WERI-Rb-1 (cell line): ENCODE results near the gene PIP4K2A.
"Not testable (repeated sequence)": the region's sequence is repeated elsewhere in the genome, so short reads cannot be mapped to it uniquely, and the experiment has no call there.

ENCODE experiments used
- DNase-seq: peaks from one replicate; pipeline ENCODE4 v3.0.0-alpha.2; 2020
- H3K27ac ChIP-seq: fragments of 250-450 bp; sonication (Bioruptor Pico); 2 replicates; pipeline ENCODE4 v1.5.1; 2020; ENCODE audit warnings: mild to moderate bottlenecking, moderate library complexity
- H3K27me3 ChIP-seq: fragments of 250-450 bp; sonication (Bioruptor Pico); 2 replicates; pipeline ENCODE4 v1.5.1; 2021; ENCODE audit warnings: mild to moderate bottlenecking, low read depth, moderate library complexity; ENCODE audit not compliant: insufficient read depth, severe bottlenecking
- H3K36me3 ChIP-seq: fragments of 250-450 bp; sonication (Bioruptor Pico); 2 replicates; pipeline ENCODE4 v1.5.1; 2020; ENCODE audit warnings: mild to moderate bottlenecking, moderate library complexity
- H3K4me3 ChIP-seq: 2 replicates; pipeline ENCODE4 v1.5.1; 2011; ENCODE audit warnings: low read depth, mild to moderate bottlenecking, control low read depth, low read length
- H3K9me3 ChIP-seq: fragments of 250-450 bp; sonication (Bioruptor Pico); 2 replicates; pipeline ENCODE4 v1.5.1; 2021; ENCODE audit warnings: mild to moderate bottlenecking, moderate library complexity; ENCODE audit not compliant: severe bottlenecking
- TF ChIP-seq, protein P1 (sequence below): IDR thresholded peaks from 2 replicates; pipeline ENCODE4 v1.5.1; 2011; ENCODE audit warnings: low read depth, mild to moderate bottlenecking, control low read depth, inconsistent platforms, low read length

Gene PIP4K2A

DNA sequence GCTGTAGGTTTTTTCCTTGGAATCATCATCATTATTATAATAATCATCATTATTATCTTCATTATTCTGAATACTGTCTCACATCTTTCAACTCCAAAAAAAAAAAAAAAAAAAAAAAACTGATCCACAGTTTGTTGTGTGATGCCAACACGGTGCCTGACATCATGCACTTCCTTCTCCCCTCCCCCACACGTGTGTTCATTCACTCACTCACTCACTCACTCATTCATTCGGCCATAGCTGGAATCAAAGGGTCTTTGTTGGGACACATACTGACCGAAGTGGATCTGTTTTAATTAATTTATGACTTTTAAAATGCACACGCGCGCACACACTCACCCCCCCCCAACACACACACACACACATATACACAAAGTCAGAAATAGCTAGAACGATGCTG is 177.8 kb downstream of the PIP4K2A start:
- no peak overlapping the region for H3K4me3 ChIP-seq
- H3K36me3 ChIP-seq: no peaks in the 10 kb centered on the region
- H3K27me3 ChIP-seq: no peaks in the 10 kb centered on the region
- H3K27ac ChIP-seq: no peak overlapping the region
- no peak for DNase-seq
- no peaks in the 10 kb centered on the region for H3K9me3 ChIP-seq
- TF ChIP-seq, protein P1, sequence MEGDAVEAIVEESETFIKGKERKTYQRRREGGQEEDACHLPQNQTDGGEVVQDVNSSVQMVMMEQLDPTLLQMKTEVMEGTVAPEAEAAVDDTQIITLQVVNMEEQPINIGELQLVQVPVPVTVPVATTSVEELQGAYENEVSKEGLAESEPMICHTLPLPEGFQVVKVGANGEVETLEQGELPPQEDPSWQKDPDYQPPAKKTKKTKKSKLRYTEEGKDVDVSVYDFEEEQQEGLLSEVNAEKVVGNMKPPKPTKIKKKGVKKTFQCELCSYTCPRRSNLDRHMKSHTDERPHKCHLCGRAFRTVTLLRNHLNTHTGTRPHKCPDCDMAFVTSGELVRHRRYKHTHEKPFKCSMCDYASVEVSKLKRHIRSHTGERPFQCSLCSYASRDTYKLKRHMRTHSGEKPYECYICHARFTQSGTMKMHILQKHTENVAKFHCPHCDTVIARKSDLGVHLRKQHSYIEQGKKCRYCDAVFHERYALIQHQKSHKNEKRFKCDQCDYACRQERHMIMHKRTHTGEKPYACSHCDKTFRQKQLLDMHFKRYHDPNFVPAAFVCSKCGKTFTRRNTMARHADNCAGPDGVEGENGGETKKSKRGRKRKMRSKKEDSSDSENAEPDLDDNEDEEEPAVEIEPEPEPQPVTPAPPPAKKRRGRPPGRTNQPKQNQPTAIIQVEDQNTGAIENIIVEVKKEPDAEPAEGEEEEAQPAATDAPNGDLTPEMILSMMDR: no peak

- Histone ChIP-seq H3K27me3 (no peaks in the 10 kb centered on the region), H3K27ac (no peak overlapping the region), H3K4me3 (no peak overlapping the region), H3K36me3 (no peaks in the 10 kb centered on the region), H3K9me3 (no peaks in the 10 kb centered on the region)
- TF ChIP-seq, protein P1: no peak
- no peak for DNase-seq
Observed at GRCh38 chr10:22534849-22535604, 179.4 kb downstream of the PIP4K2A start.

- TF ChIP-seq, protein P1: no peak
- Histone ChIP-seq H3K4me3 (no peak overlapping the region), H3K27me3 (no peaks in the 10 kb centered on the region), H3K36me3 (no peaks in the 10 kb centered on the region), H3K9me3 (no peaks in the 10 kb centered on the region), H3K27ac (no peak overlapping the region)
- DNase-seq: no peak
Observed at GRCh38 chr10:22531441-22531840, 182.9 kb downstream of the PIP4K2A start.

DNA sequence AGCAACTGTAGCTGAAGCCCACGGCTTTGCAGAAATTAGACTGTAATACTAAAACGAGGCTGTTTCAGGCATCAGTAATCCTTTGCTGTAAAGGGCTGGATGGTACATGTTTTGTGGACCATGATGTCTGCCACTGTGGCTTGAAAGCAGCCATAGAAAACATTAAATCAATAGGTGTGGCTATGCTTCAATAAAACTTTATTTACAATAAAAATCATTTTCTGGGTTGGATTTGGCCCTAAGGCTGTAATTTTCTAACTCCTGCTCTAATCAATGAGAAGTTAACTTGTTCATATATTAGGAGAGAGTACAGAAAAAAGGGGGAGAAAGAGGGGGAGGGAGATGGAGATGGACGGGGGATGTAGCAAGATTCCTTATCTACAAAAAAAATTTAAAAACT is 183.4 kb downstream of the PIP4K2A start:
- H3K27me3 ChIP-seq: no peaks in the 10 kb centered on the region
- no peak for DNase-seq
- TF ChIP-seq, protein P1: no peak
- H3K36me3 ChIP-seq: no peaks in the 10 kb centered on the region
- H3K4me3 ChIP-seq: no peak overlapping the region
- H3K9me3 ChIP-seq: no peaks in the 10 kb centered on the region
- no peak overlapping the region for H3K27ac ChIP-seq

DNA sequence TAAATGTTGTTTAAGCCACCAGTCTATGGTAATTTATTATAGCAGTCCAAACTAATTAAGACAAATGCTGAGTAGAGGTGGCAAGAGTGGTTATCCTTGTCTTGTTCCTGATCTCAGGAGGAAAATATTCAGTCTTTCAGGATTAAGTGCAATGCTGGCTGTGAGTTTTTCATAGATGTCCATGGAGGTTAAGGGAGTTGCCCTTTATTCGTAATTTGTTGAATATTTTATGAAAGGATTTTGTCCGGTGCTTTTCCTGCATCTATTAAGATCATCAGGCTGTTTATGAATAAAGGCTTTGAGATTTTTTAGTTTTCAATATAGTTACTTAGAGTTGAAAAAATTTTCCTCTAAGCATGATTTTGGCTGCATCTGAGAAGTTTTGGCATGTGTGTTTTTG is 186.9 kb downstream of the PIP4K2A start:
- no peak overlapping the region for H3K27ac ChIP-seq
- DNase-seq: no peak
- TF ChIP-seq, protein P1: no peak
- no peaks in the 10 kb centered on the region for H3K36me3 ChIP-seq
- no peaks in the 10 kb centered on the region for H3K9me3 ChIP-seq
- H3K4me3 ChIP-seq: no peak overlapping the region
- H3K27me3 ChIP-seq: no peaks in the 10 kb centered on the region

GRCh38 chr10:22524333-22524732 is 190.0 kb downstream of the PIP4K2A start:
- not testable (repeated sequence) for H3K36me3 ChIP-seq, H3K27ac ChIP-seq, H3K27me3 ChIP-seq, H3K9me3 ChIP-seq, H3K4me3 ChIP-seq, DNase-seq

GRCh38 chr10:22520645-22521044 is 193.7 kb downstream of the PIP4K2A start:
- not testable (repeated sequence) for H3K9me3 ChIP-seq, DNase-seq, H3K27me3 ChIP-seq, H3K36me3 ChIP-seq, H3K4me3 ChIP-seq, H3K27ac ChIP-seq
